Mesothelial cell of epicardium (in vitro differentiated cells): ENCODE results near the gene SPACA6. TPM values are rescaled to one million over a fixed set of nuclear protein-coding genes. Genes with fewer than 3 reads are reported as not detected.
A peak's percentile ranks its signal among the peaks of the same experiment; 100 is the strongest.
"Not testable (repeated sequence)": the region's sequence is repeated elsewhere in the genome, so short reads cannot be mapped to it uniquely, and the experiment has no call there.

Source experiments
- DNase-seq, 2 experiments: peaks; one replicate each; pipeline ENCODE4 v3.0.0; 2021; ENCODE audit warnings: low spot score in 2 of 2; ENCODE audit not compliant: unreplicated experiment in 2 of 2
- H3K27ac Mint-ChIP-seq: 2 replicates; pipeline ENCODE4 v1.8.0; 2021; ENCODE audit warnings: mixed read lengths
- H3K27me3 Mint-ChIP-seq: 2 replicates; pipeline ENCODE4 v1.8.0; 2021; ENCODE audit warnings: low read depth, mixed read lengths
- H3K36me3 Mint-ChIP-seq: 2 replicates; pipeline ENCODE4 v1.8.0; 2021; ENCODE audit warnings: mixed read lengths
- H3K4me1 Mint-ChIP-seq: 2 replicates; pipeline ENCODE4 v1.8.0; 2021; ENCODE audit warnings: mixed read lengths
- H3K4me3 Mint-ChIP-seq: 2 replicates; pipeline ENCODE4 v1.8.0; 2021; ENCODE audit warnings: mild to moderate bottlenecking, moderate library complexity, mixed read lengths
- H3K9me3 Mint-ChIP-seq: 2 replicates; pipeline ENCODE4 v1.8.0; 2021; ENCODE audit warnings: mixed read lengths
- CTCF ChIP-seq: fragments of 200-600 bp; sonication (generic); IDR thresholded peaks from one replicate; pipeline ENCODE4 v1.5.0; 2021; ENCODE audit warnings: antibody characterized with exemption; ENCODE audit not compliant: unreplicated experiment
- total RNA-seq: library from RNA; stranded (reverse); gene quantifications from 3 replicates; pipeline ENCODE4 v1.2.1, GENCODE V29; 2021

Gene SPACA6
- total RNA-seq, 1 donor from 2014 or later: 87.6 TPM

DNA sequence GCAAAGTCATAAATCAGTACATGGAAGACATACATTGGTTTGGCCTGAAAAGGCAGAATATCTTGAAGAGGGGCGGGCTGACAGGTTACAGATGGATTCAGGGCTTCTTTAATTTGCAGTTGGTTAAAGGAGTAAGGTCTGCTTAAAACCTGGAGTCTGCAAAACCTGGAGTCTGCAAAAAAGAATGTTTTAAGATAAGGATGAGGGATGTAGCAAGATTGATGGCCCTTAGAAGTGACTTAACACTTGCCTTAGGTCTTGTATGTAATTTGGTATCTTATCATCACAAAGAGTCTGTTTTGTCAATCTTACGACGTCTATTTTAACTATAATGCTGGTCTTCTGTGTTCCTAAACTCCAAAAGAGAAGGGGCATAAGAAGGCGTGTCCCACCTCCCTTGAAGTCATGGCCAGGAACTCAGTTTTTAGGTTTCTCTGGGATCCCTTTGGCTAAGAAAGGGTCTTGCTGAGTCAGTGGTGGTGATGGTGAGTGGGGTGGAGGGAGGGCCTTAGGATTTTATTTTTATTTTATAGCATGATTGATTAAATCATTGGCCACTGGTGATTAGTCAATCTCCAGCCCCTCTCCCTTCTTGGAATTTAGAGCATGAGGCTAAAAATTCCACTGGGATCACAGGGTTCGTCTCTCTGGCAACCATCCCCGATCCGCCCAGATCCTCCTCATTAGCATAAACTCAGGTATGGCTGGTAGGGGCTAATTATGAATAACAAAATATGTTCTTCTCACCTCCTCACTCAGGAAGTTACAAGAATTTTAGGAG is 40.8 kb downstream of the SPACA6 start:
- TF ChIP-seq CTCF: no peak
- no peak overlapping the region for H3K4me3 Mint-ChIP-seq
- no peak for DNase-seq
- H3K9me3 Mint-ChIP-seq: peaks cover 20% of the 10 kb centered on the region
- H3K27me3 Mint-ChIP-seq: no peaks in the 10 kb centered on the region
- peaks cover 2% of the 10 kb centered on the region for H3K4me1 Mint-ChIP-seq
- peak overlapping the region; percentile 72 for H3K27ac Mint-ChIP-seq
- H3K36me3 Mint-ChIP-seq: peaks cover 2% of the 10 kb centered on the region

DNA sequence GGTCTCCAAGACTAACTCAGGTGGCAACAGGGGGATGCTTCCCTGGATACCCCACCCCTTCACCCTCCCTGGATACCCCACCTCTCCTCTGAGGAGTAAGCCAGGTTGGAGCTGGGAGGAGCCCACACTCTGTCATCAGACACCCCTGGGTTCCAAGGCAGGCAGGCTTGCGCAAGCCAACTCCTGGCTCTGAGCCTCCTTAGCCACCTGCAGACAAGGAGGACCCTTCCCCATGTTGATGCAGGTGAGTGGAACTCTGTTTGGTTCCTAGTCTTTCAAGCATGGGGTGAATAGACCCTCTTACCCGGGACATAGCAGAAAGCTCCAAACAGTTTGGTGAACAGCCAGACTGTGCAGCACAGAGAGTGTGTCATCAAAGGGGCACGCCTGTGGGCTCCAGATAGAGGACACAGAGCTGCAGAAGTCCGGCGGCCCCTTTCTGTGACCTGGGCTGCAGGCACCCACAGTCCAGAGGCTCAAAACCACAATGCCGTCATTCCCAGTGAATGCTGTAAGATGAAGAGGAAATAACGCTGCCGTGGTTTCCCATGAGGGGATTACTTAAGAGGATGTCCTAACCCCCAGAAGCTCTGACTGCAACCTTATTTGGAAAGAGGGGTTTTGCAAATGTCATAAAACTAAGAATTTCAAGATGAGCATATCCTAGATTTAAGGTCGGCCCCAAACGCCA is 42.8 kb downstream of the SPACA6 start:
- no peaks in the 10 kb centered on the region for H3K27me3 Mint-ChIP-seq
- H3K9me3 Mint-ChIP-seq: peaks cover 19% of the 10 kb centered on the region
- no peak overlapping the region for H3K4me3 Mint-ChIP-seq
- H3K36me3 Mint-ChIP-seq: peaks cover 2% of the 10 kb centered on the region
- peaks cover 2% of the 10 kb centered on the region for H3K4me1 Mint-ChIP-seq
- DNase-seq: no peak
- TF ChIP-seq CTCF: no peak
- H3K27ac Mint-ChIP-seq: no peak overlapping the region

DNA sequence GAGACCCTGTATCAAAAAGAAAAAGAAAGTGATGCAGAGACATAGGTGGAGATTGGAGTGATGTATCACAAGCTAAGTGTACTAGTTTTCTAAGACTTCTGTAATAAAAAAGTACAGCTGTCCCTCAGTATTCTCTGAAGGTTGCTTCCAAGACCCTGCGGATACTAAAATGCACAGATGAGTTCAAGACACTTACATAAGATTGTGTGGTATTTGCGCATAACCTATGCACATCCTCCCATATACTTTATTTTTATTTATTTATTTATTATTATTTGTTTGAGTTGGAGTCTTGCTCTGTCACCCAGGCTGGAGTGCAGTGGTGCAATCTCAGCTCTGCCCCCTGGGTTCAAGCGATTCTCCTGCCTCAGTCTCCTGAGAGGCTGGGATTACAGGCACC is 44.3 kb downstream of the SPACA6 start:
- H3K36me3 Mint-ChIP-seq: no peaks in the 10 kb centered on the region
- peaks cover 2% of the 10 kb centered on the region for H3K4me1 Mint-ChIP-seq
- no peak for DNase-seq
- H3K27ac Mint-ChIP-seq: no peak overlapping the region
- TF ChIP-seq CTCF: no peak
- H3K4me3 Mint-ChIP-seq: no peak overlapping the region
- no peaks in the 10 kb centered on the region for H3K27me3 Mint-ChIP-seq
- peaks cover 10% of the 10 kb centered on the region for H3K9me3 Mint-ChIP-seq

- Mint-ChIP-seq H3K9me3 (peaks cover 13% of the 10 kb centered on the region), H3K4me1 (peaks cover 2% of the 10 kb centered on the region), H3K36me3 (no peaks in the 10 kb centered on the region), H3K4me3 (no peak overlapping the region), H3K27me3 (no peaks in the 10 kb centered on the region), H3K27ac (no peak overlapping the region)
- no peak for DNase-seq
- TF ChIP-seq CTCF: no peak
Measured at GRCh38 chr19:51737924-51738323, 44.8 kb downstream of the SPACA6 start.

DNA sequence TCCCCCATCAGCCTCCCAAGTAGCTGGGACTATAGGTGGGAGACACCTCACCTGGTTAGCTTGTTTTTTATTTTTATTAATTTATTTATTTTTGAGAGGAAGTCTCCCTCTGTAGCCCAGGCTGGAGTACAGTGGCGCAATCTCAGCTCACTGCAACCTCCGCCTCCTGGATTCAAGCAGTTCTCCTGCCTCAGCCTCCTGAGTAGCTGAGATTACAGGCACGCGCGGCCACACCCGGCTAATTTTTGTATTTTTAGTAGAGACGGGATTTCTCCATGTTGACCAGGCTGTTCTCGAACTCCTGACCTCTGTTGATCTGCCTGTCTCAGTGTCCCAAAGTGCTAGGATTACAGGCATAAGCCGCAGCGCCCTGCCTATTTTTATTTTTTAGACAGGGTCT is 45.4 kb downstream of the SPACA6 start:
- H3K27ac Mint-ChIP-seq, H3K36me3 Mint-ChIP-seq, H3K4me3 Mint-ChIP-seq, H3K4me1 Mint-ChIP-seq, H3K27me3 Mint-ChIP-seq, DNase-seq: not testable (repeated sequence)
- peaks cover 16% of the 10 kb centered on the region for H3K9me3 Mint-ChIP-seq

DNA sequence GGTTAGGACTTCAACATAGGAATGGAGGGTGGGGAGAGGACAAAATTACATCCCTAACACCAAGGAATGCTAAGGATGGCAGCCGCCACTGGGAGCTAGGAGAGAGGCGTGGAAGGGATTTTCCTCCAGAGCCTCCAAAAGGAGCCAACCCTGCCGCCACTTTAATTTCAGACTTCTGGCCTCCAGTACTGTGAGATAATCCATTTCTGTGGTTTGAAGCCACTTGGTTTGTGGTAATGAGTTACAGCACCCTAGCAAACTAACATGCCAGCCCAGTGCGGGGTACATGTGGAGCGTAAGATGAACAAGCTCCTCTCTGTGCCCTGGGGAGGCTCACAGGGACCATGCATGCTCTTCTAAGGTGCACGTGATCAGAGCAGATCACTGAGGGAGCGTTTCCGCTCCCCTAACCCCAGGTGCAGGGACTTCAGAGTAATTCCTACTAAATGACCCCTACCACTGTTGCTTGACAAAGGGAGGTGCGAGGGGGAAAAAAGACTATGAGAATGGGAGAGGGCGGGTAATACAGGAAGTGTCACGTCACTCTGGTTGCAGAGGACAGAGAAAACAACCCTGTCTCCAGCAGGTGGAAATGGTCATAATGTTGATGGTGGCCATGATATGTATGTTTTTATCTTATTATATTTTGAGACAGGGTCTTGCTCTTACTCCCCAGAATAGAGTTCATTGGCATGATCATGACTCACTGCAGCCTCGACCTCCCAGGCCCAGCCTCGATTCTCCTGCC is 46.5 kb downstream of the SPACA6 start:
- no peaks in the 10 kb centered on the region for H3K27me3 Mint-ChIP-seq
- no peaks in the 10 kb centered on the region for H3K36me3 Mint-ChIP-seq
- H3K27ac Mint-ChIP-seq: no peak overlapping the region
- H3K4me1 Mint-ChIP-seq: no peaks in the 10 kb centered on the region
- no peak for DNase-seq
- TF ChIP-seq CTCF: no peak
- no peak overlapping the region for H3K4me3 Mint-ChIP-seq
- peaks cover 16% of the 10 kb centered on the region for H3K9me3 Mint-ChIP-seq
